ENCODE measurements around the gene NKAIN2.

DNA sequence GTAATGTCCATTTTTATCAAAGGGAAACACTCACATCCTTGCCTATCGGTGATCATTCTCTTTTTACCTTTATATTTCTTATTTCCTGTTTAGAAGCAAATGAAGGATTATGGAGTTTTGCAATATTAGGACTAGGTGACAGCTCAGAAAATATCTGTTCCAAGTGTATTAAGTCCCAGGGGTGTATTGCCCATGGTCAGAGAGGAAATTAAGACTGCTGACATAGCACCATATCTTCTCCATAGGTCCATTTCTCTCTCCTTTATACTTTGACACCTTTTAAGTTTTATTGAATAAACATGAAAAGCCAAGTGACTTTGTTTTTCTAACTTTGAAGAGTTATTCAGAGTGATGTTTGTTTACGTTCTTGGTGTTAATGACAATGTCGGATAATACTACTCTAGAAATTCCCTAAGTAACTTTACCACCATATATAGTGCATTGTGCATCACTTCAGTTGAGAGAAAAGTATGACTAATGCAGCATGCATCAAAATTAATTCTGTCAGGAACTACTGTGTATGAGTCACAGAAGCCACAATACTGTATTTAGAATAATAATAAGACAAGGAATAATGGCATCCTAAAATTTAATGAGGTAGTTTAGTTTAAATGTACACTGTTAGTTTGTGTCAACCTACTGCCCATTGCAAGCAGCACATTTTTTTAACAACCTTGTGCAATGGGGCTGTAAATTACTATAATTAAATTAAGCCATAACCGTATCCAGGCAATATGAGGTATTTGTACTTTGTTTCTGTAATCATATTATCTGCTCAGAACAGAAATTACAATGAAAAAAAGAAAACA lies 684.2 kb downstream of the NKAIN2 start:
- TF ChIP-seq, protein P1, sequence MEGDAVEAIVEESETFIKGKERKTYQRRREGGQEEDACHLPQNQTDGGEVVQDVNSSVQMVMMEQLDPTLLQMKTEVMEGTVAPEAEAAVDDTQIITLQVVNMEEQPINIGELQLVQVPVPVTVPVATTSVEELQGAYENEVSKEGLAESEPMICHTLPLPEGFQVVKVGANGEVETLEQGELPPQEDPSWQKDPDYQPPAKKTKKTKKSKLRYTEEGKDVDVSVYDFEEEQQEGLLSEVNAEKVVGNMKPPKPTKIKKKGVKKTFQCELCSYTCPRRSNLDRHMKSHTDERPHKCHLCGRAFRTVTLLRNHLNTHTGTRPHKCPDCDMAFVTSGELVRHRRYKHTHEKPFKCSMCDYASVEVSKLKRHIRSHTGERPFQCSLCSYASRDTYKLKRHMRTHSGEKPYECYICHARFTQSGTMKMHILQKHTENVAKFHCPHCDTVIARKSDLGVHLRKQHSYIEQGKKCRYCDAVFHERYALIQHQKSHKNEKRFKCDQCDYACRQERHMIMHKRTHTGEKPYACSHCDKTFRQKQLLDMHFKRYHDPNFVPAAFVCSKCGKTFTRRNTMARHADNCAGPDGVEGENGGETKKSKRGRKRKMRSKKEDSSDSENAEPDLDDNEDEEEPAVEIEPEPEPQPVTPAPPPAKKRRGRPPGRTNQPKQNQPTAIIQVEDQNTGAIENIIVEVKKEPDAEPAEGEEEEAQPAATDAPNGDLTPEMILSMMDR (IDR thresholded peaks at IDR 0.05): no peak
- no peak for TF ChIP-seq POLR2A (IDR thresholded peaks at IDR 0.05)

All from thyroid gland (tissue), 4 donors.